Measurements from ENCODE around the gene TBL1Y.

Gene TBL1Y

DNA sequence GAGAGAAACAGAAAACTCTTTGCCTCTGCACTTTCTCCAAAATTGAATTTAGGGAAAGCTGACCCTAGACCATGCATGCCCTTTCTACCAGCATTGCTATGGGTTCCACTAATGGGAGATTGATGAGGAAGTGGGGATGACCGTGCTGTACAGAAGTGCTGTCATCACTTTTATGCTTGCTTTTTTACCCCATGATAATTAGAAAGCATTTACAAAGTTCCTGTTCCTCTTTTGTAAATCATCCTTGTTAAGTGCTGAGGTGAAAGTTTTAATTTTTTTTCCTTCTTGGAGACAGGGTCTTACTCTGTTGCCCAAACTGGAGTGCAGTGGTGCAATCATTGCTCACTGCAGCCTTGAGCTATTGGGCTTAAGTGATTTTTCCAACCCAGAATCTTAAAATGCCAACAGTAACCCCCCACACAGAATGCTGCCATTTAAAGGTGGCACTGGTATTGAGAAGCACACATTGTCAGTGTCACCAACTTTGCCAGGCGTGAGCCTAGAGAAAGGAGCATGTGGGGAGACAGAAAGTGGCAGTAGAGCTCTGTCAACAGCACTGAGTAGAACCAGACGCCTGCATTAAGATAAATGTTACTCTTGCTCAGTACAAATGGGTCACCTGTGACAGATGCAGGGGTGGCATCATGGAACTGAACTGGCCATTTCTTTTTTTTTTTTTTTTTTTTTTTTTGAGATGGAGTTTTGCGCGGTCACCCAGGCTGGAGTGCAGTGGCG lies 79.6 kb downstream of the TBL1Y start:
- TF ChIP-seq, protein P1, sequence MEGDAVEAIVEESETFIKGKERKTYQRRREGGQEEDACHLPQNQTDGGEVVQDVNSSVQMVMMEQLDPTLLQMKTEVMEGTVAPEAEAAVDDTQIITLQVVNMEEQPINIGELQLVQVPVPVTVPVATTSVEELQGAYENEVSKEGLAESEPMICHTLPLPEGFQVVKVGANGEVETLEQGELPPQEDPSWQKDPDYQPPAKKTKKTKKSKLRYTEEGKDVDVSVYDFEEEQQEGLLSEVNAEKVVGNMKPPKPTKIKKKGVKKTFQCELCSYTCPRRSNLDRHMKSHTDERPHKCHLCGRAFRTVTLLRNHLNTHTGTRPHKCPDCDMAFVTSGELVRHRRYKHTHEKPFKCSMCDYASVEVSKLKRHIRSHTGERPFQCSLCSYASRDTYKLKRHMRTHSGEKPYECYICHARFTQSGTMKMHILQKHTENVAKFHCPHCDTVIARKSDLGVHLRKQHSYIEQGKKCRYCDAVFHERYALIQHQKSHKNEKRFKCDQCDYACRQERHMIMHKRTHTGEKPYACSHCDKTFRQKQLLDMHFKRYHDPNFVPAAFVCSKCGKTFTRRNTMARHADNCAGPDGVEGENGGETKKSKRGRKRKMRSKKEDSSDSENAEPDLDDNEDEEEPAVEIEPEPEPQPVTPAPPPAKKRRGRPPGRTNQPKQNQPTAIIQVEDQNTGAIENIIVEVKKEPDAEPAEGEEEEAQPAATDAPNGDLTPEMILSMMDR (IDR thresholded peaks at IDR 0.05; ENCODE audit: insufficient read depth, low read depth, low read length, missing control alignments) = no peak
- no peak overlapping the region for H3K4me3 ChIP-seq (ENCODE audit: low read length)
- no peak for DNase-seq (ENCODE audit: low read depth)

DNA sequence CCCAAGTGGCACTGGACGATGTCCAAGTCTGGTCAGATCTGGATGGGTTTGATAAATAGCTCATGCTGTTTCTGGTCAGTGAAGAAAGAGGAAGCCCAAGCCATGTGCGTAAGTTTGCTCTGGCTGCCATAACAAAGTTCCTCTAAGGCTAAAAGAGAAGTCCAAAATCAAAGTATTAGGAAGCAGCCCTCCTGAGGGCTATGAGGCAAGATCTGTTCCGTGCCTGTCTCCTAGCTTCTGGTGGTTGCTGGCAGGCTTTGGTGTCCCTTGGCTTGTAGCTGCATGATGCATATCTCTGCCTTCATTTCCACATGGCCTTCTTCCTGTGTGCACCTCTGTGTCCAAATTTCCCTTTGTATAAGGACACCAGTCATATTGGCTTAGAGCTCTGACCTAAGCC lies 81.5 kb downstream of the TBL1Y start:
- H3K4me3 ChIP-seq (ENCODE audit: low read length) = no peak overlapping the region
- TF ChIP-seq, protein P1 (IDR thresholded peaks at IDR 0.05; ENCODE audit: insufficient read depth, low read depth, low read length, missing control alignments) = no peak
- no peak for DNase-seq (ENCODE audit: low read depth)

DNA sequence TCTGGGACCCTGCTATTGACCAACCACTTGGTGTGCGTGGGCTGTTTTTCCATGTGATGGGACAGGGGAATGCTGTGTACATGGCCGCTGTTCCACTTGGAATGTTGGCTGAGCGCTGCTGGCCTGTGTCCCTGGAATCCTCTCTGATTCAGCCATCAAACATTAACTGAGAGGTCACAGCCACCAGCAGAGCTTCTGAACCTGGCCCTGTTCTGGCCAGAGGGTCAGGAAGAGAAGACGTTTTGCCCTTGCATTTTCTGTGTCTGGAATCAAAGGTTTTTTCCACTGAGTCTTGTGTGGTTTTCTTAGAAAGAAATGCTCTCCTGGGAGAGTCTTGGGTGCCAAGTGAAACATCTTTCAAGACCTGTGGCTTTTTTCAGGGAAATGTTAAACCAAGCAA lies 85.5 kb downstream of the TBL1Y start:
- TF ChIP-seq, protein P1 (IDR thresholded peaks at IDR 0.05; ENCODE audit: insufficient read depth, low read depth, low read length, missing control alignments) = no peak
- no peak overlapping the region for H3K4me3 ChIP-seq (ENCODE audit: low read length)
- no peak for DNase-seq (ENCODE audit: low read depth)

DNA sequence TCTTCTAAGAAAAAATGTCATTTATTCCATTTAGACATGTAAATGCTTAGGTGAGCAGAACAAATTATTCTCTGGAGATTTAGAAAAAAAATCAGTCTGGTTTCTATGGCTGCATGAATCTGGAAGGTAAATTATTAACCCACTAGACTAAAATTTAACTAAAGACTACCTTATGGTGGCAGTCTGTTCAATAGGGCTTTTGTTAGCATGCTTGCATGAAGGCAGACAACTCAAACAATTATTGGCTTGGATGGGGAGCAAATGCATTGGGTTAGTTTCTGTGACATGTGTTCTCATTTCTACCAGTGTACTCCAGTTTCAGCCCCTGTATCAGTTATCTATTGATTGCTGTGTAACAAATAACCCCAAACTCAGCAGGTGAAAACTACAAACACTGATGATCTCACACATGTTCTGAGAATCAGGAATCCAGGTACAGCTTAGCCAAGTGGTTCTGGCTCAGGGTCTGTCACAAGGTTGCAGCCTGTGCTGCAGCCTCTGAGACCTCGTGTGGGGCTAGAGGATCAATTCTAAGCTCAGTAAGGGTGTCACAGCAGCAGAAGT lies 87.1 kb downstream of the TBL1Y start:
- H3K4me3 ChIP-seq (ENCODE audit: low read length) = no peak overlapping the region
- no peak for DNase-seq (ENCODE audit: low read depth)
- TF ChIP-seq, protein P1 (IDR thresholded peaks at IDR 0.05; ENCODE audit: insufficient read depth, low read depth, low read length, missing control alignments) = no peak

DNA sequence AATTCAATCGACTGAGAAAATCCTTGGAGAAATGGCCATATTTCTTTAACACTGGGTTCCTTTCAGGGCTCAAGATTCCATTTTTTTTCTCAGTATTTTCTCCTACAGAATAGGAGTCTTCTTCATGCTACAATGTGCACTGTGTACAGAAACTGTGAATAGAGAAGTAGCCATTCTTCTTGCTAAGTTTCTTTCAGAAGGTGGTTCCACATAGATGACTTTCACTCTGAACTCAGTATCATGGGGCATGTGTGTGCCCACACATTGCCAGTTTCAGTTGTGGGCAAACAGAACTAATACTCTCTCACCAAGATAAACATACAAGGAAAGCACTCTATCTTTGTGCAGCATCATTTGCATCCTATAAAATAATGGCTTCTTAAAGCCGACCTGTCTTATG lies 89.4 kb downstream of the TBL1Y start:
- DNase-seq (ENCODE audit: low read depth) = no peak
- TF ChIP-seq, protein P1 (IDR thresholded peaks at IDR 0.05; ENCODE audit: insufficient read depth, low read depth, low read length, missing control alignments) = no peak
- H3K4me3 ChIP-seq (ENCODE audit: low read length) = no peak overlapping the region

DNA sequence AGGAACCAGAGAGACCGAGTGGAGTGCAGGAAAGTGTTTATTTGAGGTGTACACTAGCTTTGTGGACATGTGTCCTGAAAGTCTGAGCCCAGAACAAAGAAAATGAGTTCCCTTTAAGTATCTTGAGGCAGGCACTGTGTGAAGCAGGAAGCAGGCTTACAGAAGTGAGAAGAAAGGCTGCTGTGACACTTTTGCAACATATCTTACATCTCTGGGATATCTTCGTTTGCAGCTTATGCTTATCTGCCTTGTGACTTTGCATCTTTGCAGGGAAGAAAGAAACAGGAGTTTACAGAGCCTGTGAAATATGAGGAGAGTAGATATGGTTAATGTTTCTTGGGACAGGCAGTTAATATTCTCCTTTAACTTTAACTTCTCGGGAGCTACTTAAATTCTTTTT lies 92.1 kb downstream of the TBL1Y start:
- TF ChIP-seq, protein P1 (IDR thresholded peaks at IDR 0.05; ENCODE audit: insufficient read depth, low read depth, low read length, missing control alignments) = no peak
- DNase-seq (ENCODE audit: low read depth) = no peak
- no peak overlapping the region for H3K4me3 ChIP-seq (ENCODE audit: low read length)

DNA sequence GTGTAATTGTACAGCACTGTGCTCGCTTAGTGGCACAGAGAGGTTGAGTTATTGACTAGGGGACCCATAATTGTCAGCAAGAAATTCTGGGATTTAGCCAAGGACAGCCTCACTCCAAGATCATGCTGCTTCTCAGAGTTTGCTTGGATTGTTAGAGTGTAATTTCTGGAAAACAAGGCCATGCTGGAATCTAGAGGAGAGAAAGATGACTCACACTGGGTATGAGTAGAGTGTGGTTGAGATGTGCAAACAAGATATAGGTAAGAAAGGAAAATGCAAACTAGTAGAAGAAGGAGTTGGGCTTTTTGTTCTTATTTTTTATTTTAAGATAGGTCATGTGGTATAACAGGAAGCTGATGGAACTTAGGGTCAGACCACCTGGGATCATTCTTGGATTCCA lies 97.4 kb downstream of the TBL1Y start:
- TF ChIP-seq, protein P1 (IDR thresholded peaks at IDR 0.05; ENCODE audit: insufficient read depth, low read depth, low read length, missing control alignments) = no peak
- peak; percentile 54 for DNase-seq (ENCODE audit: low read depth)
- no peak overlapping the region for H3K4me3 ChIP-seq (ENCODE audit: low read length)

All from epithelial cell of esophagus (primary cell).